Measurements from ENCODE around the gene OR4K5. TPM values are rescaled to one million over a fixed set of nuclear protein-coding genes. Genes with fewer than 3 reads are reported as not detected.

Gene OR4K5, protein sequence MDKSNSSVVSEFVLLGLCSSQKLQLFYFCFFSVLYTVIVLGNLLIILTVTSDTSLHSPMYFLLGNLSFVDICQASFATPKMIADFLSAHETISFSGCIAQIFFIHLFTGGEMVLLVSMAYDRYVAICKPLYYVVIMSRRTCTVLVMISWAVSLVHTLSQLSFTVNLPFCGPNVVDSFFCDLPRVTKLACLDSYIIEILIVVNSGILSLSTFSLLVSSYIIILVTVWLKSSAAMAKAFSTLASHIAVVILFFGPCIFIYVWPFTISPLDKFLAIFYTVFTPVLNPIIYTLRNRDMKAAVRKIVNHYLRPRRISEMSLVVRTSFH
- not detected in 2 replicates for total RNA-seq

DNA sequence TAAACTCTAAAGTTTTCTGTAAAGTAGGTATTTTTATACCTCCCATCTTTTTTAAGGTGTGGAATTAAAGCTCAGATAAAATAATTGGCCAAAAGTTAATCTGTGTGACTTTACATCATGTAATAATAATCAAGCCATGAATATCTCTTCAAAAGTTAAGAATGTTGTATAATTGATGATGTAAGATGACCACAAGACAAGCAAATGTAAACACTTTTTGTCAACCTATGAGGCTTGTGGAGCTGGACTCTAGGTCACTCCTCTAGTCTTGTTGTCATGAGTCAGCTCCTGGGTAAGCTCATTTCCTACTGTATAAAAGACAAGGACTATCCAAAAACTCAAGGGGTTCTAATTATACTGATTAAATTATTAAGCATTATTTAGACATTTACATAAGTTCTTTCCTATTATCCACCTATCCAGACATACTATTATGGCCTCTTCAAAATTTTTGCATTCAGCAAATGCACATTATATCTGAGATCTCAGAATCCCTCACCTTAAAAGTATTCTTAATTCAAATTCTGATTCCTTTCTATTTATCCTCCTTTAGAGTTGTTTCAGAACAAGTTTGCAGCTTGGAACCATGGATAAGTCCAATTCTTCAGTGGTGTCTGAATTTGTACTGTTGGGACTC lies at the start of gene OR4K5:
TSS of gene OR4K5 (plus strand) at position 587 of the 637 bp plus-strand sequence. CDS start at position 587, 0 bp downstream.

DNA sequence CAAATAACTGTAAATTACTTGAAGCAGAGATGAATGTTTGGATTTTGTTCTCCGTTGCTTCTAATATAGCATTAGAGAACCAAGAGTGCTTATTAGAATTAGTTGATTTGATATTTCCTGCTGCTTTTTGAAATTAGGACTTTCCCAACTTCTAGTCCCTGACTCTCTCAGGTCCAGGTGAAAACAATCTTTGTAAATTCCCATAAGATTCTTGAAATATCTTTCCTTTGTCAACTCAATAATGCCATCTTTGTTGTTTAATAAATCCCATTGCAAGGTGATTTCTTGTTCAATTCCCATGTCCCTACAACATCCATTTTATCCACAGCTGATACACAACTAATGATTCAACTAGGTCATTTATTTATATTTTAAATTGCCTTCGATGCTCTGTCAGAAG lies 45.6 kb upstream of the OR4K5 start, which contains the start of gene OR4K2:
TSS of gene OR4K2 (plus strand) at position 301 of the 400 bp plus-strand sequence. CDS start 1,126 bp downstream, outside the sequence.

DNA sequence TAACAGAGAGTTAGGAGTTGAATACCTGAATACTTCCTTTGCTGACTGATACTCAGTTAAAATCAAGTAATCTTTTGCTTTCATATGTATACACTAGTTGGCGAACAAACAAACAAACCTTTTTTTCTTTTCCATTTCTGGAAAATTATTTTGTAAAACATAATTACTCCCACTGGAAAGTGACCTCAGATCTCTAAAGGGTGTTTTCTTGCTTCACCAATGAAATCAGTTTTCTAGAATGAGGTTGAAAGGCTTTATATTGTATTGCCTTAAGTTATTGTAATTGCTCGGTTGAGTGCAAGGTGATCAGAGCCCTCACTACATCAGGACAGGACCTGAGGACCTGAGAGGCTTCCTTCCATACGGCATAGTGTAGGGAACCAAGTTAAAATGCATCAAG lies 10.2 kb downstream of the OR4K5 start, which contains the start of gene OR4K1:
TSS of gene OR4K1 (plus strand) at position 301 of the 400 bp plus-strand sequence. CDS start 4,750 bp downstream, outside the sequence.

Other genes starting within 250 kb of the OR4K5 start
- not detected in 2 replicates for gene OR11H2, start 206.7 kb upstream of the OR4K5 start, total RNA-seq
- not detected in 2 replicates for gene OR4Q3, start 177.0 kb upstream of the OR4K5 start, total RNA-seq
- not detected in 2 replicates for gene OR4M1, start 147.1 kb upstream of the OR4K5 start, total RNA-seq
- gene OR4N2, start 116.8 kb upstream of the OR4K5 start, total RNA-seq: not detected in 2 replicates
- not detected in 2 replicates for gene OR4K2, start 45.5 kb upstream of the OR4K5 start, total RNA-seq
- not detected in 2 replicates for gene OR4K1, start 10.3 kb downstream of the OR4K5 start, total RNA-seq
- not detected in 2 replicates for gene OR4K15, start 55.0 kb downstream of the OR4K5 start, total RNA-seq
- not detected in 2 replicates for gene OR4Q2, start 81.6 kb downstream of the OR4K5 start, total RNA-seq
- not detected in 2 replicates for gene OR4K14, start 98.7 kb downstream of the OR4K5 start, total RNA-seq
- not detected in 2 replicates for gene OR4K13, start 115.4 kb downstream of the OR4K5 start, total RNA-seq
- not detected in 2 replicates for gene OR4L1, start 139.4 kb downstream of the OR4K5 start, total RNA-seq
- not detected in 2 replicates for gene OR4K17, start 190.1 kb downstream of the OR4K5 start, total RNA-seq
- gene OR4N5, start 218.2 kb downstream of the OR4K5 start, total RNA-seq: not detected in 2 replicates

Data from airway epithelial cell (primary cell).